WTC11 (cell line): ENCODE measurements around the gene CSF2. TPM values are rescaled to one million over a fixed set of nuclear protein-coding genes. Genes with fewer than 3 reads are reported as not detected.

Source experiments
- ATAC-seq: fragments of 200-7000 bp; cut with Tn5 transposase; 2 replicates; pipeline ENCODE4 v1.10.0; 2021; ENCODE audit warnings: mild to moderate bottlenecking, moderate library complexity
- CTCF ChIA-PET: fragments of 300-600 bp; sonication (Branson Sonifier 250); formaldehyde crosslinking; loops from one replicate; lab custom pipeline; 2021; ENCODE audit warnings: antibody characterized with exemption; lab: Charles Lee
- POLR2A ChIA-PET: fragments of 350-600 bp; sonication (Branson Sonifier 250); formaldehyde crosslinking; loops from one replicate; lab custom pipeline; 2021; ENCODE audit warnings: antibody characterized with exemption; lab: Charles Lee
- DNase-seq: peaks from one replicate; pipeline ENCODE4 v3.0.0; 2021; ENCODE audit warnings: low spot score
- H3K27ac Mint-ChIP-seq: 2 replicates; pipeline ENCODE4 v1.8.0; 2021; ENCODE audit warnings: mixed read lengths
- H3K27me3 Mint-ChIP-seq: 2 replicates; pipeline ENCODE4 v1.8.0; 2021; ENCODE audit warnings: low read depth, mild to moderate bottlenecking, moderate library complexity, mixed read lengths
- H3K36me3 Mint-ChIP-seq: 2 replicates; pipeline ENCODE4 v1.8.0; 2021; ENCODE audit warnings: mixed read lengths
- H3K4me1 Mint-ChIP-seq: 2 replicates; pipeline ENCODE4 v1.8.0; 2022; ENCODE audit warnings: mixed read lengths
- H3K4me3 Mint-ChIP-seq: 2 replicates; pipeline ENCODE4 v1.8.0; 2021; ENCODE audit warnings: mild to moderate bottlenecking, moderate library complexity, mixed read lengths
- H3K9me3 Mint-ChIP-seq: 2 replicates; pipeline ENCODE4 v1.8.0; 2021; ENCODE audit warnings: mixed read lengths
- FOXJ3 ChIP-seq: sonication (generic); formaldehyde crosslinking; IDR thresholded peaks from 2 replicates; pipeline ENCODE4 v1.9.0; 2021; ENCODE audit warnings: missing genetic modification reagents, mild to moderate bottlenecking, borderline replicate concordance
- MYBL2 ChIP-seq: sonication (generic); formaldehyde crosslinking; IDR thresholded peaks from 2 replicates; pipeline ENCODE4 v1.8.1; 2023; ENCODE audit warnings: mild to moderate bottlenecking, moderate library complexity, missing genetic modification reagents
- PRRX2 ChIP-seq: fragments of 250-450 bp; sonication (Bioruptor Pico); IDR thresholded peaks from 2 replicates; pipeline ENCODE4 v1.8.0; 2021; ENCODE audit warnings: mild to moderate bottlenecking
- TP53 ChIP-seq: sonication (generic); formaldehyde crosslinking; IDR thresholded peaks from 2 replicates; pipeline ENCODE4 v1.8.1; 2023; ENCODE audit warnings: mild to moderate bottlenecking, missing genetic modification reagents
- ZNF317 ChIP-seq: sonication (generic); formaldehyde crosslinking; IDR thresholded peaks from 2 replicates; pipeline ENCODE4 v1.8.1; 2023; ENCODE audit warnings: low read depth, mild to moderate bottlenecking, moderate library complexity, missing genetic modification reagents, borderline replicate concordance
- total RNA-seq: library from RNA; stranded (reverse); gene quantifications from 3 replicates; pipeline ENCODE4 v1.2.3, GENCODE V29; 2021
- TF ChIP-seq, protein P1 (sequence below): sonication (generic); formaldehyde crosslinking; IDR thresholded peaks from 2 replicates; pipeline ENCODE4 v1.8.0; 2022; ENCODE audit warnings: mild to moderate bottlenecking, missing genetic modification reagents
- TF ChIP-seq, protein P2 (sequence below): sonication (generic); formaldehyde crosslinking; IDR thresholded peaks from 2 replicates; pipeline ENCODE4 v1.8.1; 2023; ENCODE audit warnings: mild to moderate bottlenecking, moderate library complexity, missing genetic modification reagents
- TF ChIP-seq, protein P3 (sequence below): fragments of 250-450 bp; sonication (Bioruptor Pico); conservative IDR thresholded peaks from 2 replicates; pipeline ENCODE4 v1.9.0; 2021; ENCODE audit warnings: mild to moderate bottlenecking
- TF ChIP-seq, protein P4 (sequence below): sonication (generic); formaldehyde crosslinking; conservative IDR thresholded peaks from 2 replicates; pipeline ENCODE4 v1.8.1; 2022; ENCODE audit warnings: mild to moderate bottlenecking, missing genetic modification reagents
- TF ChIP-seq, protein P5 (sequence below): sonication (generic); formaldehyde crosslinking; IDR thresholded peaks from 2 replicates; pipeline ENCODE4 v1.8.1; 2022; ENCODE audit warnings: low read depth, missing genetic modification reagents, borderline replicate concordance
- TF ChIP-seq, protein P6 (sequence below): fragments of 250-450 bp; sonication (Bioruptor Pico); IDR thresholded peaks from 2 replicates; pipeline ENCODE4 v1.9.0; 2021; ENCODE audit warnings: mild to moderate bottlenecking, borderline replicate concordance
- TF ChIP-seq, protein P7 (sequence below): fragments of 250-450 bp; sonication (Bioruptor Pico); IDR thresholded peaks from 2 replicates; pipeline ENCODE4 v1.8.0; 2021; ENCODE audit warnings: mild to moderate bottlenecking
- TF ChIP-seq, protein P8 (sequence below): sonication (generic); formaldehyde crosslinking; IDR thresholded peaks from 2 replicates; pipeline ENCODE4 v1.8.0; 2023; ENCODE audit warnings: missing genetic modification reagents
- TF ChIP-seq, protein P9 (sequence below): sonication (generic); formaldehyde crosslinking; IDR thresholded peaks from 2 replicates; pipeline ENCODE4 v1.8.1; 2022; ENCODE audit warnings: missing genetic modification reagents, borderline replicate concordance
- TF ChIP-seq, protein P10 (sequence below): sonication (generic); formaldehyde crosslinking; IDR thresholded peaks from 2 replicates; pipeline ENCODE4 v1.8.0; 2022; ENCODE audit warnings: mild to moderate bottlenecking, missing genetic modification reagents

The CSF2 gene
- total RNA-seq, 1 experiment from 2014 or later: not detected

DNA sequence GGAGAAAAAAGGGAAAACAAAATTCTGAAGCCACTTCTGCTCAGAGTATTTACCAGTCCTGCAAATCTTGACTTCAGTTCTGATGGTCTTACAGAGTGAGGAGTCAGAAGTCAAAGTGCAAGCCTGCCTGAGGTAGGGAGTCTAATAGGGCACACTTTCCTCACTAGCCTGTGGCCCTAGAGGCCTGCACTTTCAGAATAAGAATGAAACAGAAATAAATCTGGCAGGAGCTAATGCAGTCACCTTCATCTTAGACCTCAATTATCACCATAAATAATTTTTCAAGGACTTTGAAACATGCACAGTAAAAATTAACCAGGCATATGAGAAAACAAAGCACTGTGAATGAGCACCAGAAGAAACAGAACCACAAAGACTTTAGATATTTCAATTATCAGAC is 41.4 kb upstream of the CSF2 start:
- DNase-seq (no peak), ATAC-seq (no peak)
- TF ChIP-seq TP53: no peak
- TF ChIP-seq, protein P1, sequence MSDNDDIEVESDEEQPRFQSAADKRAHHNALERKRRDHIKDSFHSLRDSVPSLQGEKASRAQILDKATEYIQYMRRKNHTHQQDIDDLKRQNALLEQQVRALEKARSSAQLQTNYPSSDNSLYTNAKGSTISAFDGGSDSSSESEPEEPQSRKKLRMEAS: no peak
- TF ChIP-seq, protein P2, sequence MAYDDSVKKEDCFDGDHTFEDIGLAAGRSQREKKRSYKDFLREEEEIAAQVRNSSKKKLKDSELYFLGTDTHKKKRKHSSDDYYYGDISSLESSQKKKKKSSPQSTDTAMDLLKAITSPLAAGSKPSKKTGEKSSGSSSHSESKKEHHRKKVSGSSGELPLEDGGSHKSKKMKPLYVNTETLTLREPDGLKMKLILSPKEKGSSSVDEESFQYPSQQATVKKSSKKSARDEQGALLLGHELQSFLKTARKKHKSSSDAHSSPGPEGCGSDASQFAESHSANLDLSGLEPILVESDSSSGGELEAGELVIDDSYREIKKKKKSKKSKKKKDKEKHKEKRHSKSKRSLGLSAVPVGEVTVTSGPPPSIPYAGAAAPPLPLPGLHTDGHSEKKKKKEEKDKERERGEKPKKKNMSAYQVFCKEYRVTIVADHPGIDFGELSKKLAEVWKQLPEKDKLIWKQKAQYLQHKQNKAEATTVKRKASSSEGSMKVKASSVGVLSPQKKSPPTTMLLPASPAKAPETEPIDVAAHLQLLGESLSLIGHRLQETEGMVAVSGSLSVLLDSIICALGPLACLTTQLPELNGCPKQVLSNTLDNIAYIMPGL: no peak
- TF ChIP-seq, protein P3, sequence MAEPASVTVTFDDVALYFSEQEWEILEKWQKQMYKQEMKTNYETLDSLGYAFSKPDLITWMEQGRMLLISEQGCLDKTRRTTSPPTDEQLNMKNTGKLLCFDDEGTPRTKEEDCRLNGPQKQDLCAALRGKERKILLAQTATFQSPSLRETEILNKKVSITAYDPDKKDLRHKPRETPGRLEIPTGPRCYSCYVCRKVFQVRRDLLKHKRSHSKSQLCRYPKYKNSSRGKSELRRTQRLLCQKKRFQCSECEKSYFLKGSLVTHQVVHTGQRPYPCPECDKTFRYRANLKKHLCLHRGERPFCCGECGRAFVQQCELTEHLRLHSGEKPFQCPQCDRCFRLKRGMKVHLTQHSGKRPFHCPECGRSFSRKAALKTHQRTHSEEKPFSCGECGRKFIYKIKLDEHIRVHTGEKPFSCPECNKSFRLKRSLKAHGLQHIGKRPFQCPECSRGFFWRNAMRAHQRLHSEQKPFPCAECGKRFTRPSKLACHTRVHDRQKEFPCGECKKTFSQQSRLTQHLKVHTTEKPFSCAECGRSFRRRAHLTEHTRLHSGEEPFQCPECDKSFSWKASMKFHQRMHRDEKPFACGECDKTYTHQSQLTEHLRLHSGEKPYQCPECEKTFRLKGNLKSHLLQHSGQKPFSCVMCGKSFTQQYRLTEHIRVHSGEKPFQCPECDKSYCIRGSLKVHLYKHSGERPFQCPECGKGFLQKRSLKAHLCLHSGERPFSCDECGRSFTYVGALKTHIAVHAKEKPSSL (CRISPR knock-in tag): no peak
- TF ChIP-seq, protein P4, sequence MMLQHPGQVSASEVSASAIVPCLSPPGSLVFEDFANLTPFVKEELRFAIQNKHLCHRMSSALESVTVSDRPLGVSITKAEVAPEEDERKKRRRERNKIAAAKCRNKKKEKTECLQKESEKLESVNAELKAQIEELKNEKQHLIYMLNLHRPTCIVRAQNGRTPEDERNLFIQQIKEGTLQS (CRISPR knock-in tag): no peak
- TF ChIP-seq, protein P5, sequence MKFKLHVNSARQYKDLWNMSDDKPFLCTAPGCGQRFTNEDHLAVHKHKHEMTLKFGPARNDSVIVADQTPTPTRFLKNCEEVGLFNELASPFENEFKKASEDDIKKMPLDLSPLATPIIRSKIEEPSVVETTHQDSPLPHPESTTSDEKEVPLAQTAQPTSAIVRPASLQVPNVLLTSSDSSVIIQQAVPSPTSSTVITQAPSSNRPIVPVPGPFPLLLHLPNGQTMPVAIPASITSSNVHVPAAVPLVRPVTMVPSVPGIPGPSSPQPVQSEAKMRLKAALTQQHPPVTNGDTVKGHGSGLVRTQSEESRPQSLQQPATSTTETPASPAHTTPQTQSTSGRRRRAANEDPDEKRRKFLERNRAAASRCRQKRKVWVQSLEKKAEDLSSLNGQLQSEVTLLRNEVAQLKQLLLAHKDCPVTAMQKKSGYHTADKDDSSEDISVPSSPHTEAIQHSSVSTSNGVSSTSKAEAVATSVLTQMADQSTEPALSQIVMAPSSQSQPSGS: no peak
- Mint-ChIP-seq H3K36me3 (no peaks in the 10 kb centered on the region), H3K27me3 (no peaks in the 10 kb centered on the region; the same call in 1 of the 2 replicates), H3K4me1 (no peaks in the 10 kb centered on the region), H3K4me3 (no peak overlapping the region), H3K9me3 (peaks cover 10% of the 10 kb centered on the region; the same call in 1 of the 2 replicates), H3K27ac (no peak overlapping the region)
- CTCF ChIA-PET: no interaction called here
- POLR2A ChIA-PET: no interaction called here

DNA sequence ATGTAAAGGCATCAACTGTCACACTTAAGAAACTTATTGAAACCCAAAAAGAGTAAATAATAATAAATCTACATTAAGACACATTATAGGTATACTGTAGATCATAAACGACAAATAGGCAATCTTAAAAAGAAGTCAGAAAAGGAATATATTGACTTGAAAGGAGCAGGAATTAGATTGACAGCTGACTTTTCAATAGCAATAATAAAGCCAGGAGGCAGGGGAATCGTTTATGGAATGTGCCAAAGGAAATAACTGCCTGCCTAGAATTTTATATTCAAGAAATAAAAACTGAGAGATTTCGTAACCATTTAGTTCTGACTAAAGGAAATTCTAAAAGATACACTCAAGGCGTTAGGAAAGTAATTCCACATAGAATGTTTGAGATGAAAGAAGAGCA is 40.5 kb upstream of the CSF2 start:
- Mint-ChIP-seq H3K4me1 (no peaks in the 10 kb centered on the region), H3K27ac (no peak overlapping the region), H3K4me3 (no peak overlapping the region), H3K36me3 (no peaks in the 10 kb centered on the region), H3K27me3 (no peaks in the 10 kb centered on the region; the same call in 1 of the 2 replicates), H3K9me3 (peaks cover 10% of the 10 kb centered on the region; the same call in 1 of the 2 replicates)
- no peak for ATAC-seq
- ChIA-PET POLR2A (no interaction called here), CTCF (no interaction called here)
- DNase-seq: no peak
- no peak for TF ChIP-seq PRRX2
- 0 out of 2 replicates have a peak, but pooled peaks have one; percentile 18 for TF ChIP-seq ZNF317 (CRISPR knock-in tag)
- TF ChIP-seq, all 79 proteins: peak for 1

DNA sequence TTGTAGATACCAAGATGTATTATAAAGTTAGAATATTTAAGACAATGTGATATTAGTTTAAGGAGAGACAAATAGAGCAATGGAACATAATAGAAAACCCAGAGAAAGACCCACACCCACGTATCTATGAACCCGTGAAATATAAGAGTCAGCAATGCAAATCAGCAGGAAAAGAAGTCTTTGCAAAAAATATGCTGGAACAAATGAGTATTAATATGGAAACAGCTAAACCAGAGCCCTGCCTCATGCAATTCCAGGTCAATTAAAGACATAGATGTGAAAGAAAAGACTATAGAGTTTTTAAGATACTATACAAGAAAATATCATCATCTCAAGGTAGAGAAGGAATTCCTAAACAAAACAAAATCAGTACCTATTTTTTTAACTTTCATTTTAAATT is 36.2 kb upstream of the CSF2 start:
- CTCF ChIA-PET: no interaction called here
- DNase-seq (no peak), ATAC-seq (no peak)
- H3K9me3 Mint-ChIP-seq: peaks cover 10% of the 10 kb centered on the region; the same call in 1 of the 2 replicates
- no peak overlapping the region for H3K27ac Mint-ChIP-seq
- no peaks in the 10 kb centered on the region for H3K36me3 Mint-ChIP-seq
- no peaks in the 10 kb centered on the region; the same call in 1 of the 2 replicates for H3K27me3 Mint-ChIP-seq
- H3K4me3 Mint-ChIP-seq: no peak overlapping the region
- H3K4me1 Mint-ChIP-seq: no peaks in the 10 kb centered on the region
- POLR2A ChIA-PET: no interaction called here
- no peak for TF ChIP-seq MYBL2 (CRISPR knock-in tag)
- TF ChIP-seq, protein P6, sequence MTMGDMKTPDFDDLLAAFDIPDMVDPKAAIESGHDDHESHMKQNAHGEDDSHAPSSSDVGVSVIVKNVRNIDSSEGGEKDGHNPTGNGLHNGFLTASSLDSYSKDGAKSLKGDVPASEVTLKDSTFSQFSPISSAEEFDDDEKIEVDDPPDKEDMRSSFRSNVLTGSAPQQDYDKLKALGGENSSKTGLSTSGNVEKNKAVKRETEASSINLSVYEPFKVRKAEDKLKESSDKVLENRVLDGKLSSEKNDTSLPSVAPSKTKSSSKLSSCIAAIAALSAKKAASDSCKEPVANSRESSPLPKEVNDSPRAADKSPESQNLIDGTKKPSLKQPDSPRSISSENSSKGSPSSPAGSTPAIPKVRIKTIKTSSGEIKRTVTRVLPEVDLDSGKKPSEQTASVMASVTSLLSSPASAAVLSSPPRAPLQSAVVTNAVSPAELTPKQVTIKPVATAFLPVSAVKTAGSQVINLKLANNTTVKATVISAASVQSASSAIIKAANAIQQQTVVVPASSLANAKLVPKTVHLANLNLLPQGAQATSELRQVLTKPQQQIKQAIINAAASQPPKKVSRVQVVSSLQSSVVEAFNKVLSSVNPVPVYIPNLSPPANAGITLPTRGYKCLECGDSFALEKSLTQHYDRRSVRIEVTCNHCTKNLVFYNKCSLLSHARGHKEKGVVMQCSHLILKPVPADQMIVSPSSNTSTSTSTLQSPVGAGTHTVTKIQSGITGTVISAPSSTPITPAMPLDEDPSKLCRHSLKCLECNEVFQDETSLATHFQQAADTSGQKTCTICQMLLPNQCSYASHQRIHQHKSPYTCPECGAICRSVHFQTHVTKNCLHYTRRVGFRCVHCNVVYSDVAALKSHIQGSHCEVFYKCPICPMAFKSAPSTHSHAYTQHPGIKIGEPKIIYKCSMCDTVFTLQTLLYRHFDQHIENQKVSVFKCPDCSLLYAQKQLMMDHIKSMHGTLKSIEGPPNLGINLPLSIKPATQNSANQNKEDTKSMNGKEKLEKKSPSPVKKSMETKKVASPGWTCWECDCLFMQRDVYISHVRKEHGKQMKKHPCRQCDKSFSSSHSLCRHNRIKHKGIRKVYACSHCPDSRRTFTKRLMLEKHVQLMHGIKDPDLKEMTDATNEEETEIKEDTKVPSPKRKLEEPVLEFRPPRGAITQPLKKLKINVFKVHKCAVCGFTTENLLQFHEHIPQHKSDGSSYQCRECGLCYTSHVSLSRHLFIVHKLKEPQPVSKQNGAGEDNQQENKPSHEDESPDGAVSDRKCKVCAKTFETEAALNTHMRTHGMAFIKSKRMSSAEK (CRISPR knock-in tag): no peak
- no peak for TF ChIP-seq FOXJ3 (CRISPR knock-in tag)
- TF ChIP-seq, protein P7, sequence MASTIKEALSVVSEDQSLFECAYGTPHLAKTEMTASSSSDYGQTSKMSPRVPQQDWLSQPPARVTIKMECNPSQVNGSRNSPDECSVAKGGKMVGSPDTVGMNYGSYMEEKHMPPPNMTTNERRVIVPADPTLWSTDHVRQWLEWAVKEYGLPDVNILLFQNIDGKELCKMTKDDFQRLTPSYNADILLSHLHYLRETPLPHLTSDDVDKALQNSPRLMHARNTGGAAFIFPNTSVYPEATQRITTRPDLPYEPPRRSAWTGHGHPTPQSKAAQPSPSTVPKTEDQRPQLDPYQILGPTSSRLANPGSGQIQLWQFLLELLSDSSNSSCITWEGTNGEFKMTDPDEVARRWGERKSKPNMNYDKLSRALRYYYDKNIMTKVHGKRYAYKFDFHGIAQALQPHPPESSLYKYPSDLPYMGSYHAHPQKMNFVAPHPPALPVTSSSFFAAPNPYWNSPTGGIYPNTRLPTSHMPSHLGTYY (CRISPR knock-in tag): no peak
- TF ChIP-seq, protein P8, sequence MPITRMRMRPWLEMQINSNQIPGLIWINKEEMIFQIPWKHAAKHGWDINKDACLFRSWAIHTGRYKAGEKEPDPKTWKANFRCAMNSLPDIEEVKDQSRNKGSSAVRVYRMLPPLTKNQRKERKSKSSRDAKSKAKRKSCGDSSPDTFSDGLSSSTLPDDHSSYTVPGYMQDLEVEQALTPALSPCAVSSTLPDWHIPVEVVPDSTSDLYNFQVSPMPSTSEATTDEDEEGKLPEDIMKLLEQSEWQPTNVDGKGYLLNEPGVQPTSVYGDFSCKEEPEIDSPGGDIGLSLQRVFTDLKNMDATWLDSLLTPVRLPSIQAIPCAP (CRISPR knock-in tag): no peak
- TF ChIP-seq, protein P9, sequence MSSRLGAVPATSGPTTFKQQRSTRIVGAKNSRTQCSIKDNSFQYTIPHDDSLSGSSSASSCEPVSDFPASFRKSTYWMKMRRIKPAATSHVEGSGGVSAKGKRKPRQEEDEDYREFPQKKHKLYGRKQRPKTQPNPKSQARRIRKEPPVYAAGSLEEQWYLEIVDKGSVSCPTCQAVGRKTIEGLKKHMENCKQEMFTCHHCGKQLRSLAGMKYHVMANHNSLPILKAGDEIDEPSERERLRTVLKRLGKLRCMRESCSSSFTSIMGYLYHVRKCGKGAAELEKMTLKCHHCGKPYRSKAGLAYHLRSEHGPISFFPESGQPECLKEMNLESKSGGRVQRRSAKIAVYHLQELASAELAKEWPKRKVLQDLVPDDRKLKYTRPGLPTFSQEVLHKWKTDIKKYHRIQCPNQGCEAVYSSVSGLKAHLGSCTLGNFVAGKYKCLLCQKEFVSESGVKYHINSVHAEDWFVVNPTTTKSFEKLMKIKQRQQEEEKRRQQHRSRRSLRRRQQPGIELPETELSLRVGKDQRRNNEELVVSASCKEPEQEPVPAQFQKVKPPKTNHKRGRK: no peak
- TF ChIP-seq, protein P10, sequence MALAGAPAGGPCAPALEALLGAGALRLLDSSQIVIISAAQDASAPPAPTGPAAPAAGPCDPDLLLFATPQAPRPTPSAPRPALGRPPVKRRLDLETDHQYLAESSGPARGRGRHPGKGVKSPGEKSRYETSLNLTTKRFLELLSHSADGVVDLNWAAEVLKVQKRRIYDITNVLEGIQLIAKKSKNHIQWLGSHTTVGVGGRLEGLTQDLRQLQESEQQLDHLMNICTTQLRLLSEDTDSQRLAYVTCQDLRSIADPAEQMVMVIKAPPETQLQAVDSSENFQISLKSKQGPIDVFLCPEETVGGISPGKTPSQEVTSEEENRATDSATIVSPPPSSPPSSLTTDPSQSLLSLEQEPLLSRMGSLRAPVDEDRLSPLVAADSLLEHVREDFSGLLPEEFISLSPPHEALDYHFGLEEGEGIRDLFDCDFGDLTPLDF: no peak
